Measurements from ENCODE around the gene CECR2. TPM values are rescaled to one million over a fixed set of nuclear protein-coding genes. Genes with fewer than 3 reads are reported as not detected.

CECR2 gene
- total and polyA plus RNA-seq, 10 of the 15 experiments (the other 5 are each of a cell fraction or from before 2014, with no cell fraction given) = 0.01 to 0.08 (median 0.01) TPM; not detected in 7

GRCh38 chr22:17523925-17524324, 154.7 kb downstream of the CECR2 start:
- 57% methylated on average over 10 of the region's 10 CpGs for WGBS (ENCODE audit: insufficient coverage, insufficient replicate concordance, low lambda C conversion rate, missing lambda C conversion rate)
- no peak for FAIRE-seq

GRCh38 chr22:17536269-17536668, 167.0 kb downstream of the CECR2 start:
- H3K4me1 ChIP-seq (ENCODE audit: control insufficient read depth, insufficient read depth, low read length) = no peaks in the 10 kb centered on the region
- no peak for FAIRE-seq
- SMC1A ChIA-PET (ENCODE audit: uncharacterized antibody, unreplicated experiment) = interaction anchor here (1.6 kb wide), 1 partner anchor 11 kb away, joined by 3 read pairs; no protein-coding TSS in a partner anchor
- H3K79me2 ChIP-seq (ENCODE audit: control insufficient read depth, insufficient read depth, low read length) = no peaks in the 10 kb centered on the region
- H3K9ac ChIP-seq (ENCODE audit: control insufficient read depth, insufficient read depth, low read length) = no peak overlapping the region
- H3K4me3 ChIP-seq = no peak overlapping the region
- intact Hi-C loops (cut with micrococcal nuclease; ENCODE audit: unreplicated experiment) (no loop called here), in situ Hi-C loops (cut with MboI) (no loop called here)
- TF ChIP-seq BCL3 (IDR thresholded peaks at IDR 0.05; ENCODE audit: borderline replicate concordance, insufficient read depth, low read depth, low read length, poor library complexity, severe bottlenecking) (no peak), ATF3 (IDR thresholded peaks at IDR 0.05; ENCODE audit: borderline replicate concordance, extremely low read depth, low read depth, low read length) (no peak), ZNF274 (IDR thresholded peaks at IDR 0.05; ENCODE audit: insufficient read depth, insufficient read length) (no peak), RUNX3 (IDR thresholded peaks at IDR 0.05; ENCODE audit: low read length) (no peak), SUZ12 (IDR thresholded peaks at IDR 0.05; ENCODE audit: unreplicated experiment) (no peak)
- TF ChIP-seq, protein P1, sequence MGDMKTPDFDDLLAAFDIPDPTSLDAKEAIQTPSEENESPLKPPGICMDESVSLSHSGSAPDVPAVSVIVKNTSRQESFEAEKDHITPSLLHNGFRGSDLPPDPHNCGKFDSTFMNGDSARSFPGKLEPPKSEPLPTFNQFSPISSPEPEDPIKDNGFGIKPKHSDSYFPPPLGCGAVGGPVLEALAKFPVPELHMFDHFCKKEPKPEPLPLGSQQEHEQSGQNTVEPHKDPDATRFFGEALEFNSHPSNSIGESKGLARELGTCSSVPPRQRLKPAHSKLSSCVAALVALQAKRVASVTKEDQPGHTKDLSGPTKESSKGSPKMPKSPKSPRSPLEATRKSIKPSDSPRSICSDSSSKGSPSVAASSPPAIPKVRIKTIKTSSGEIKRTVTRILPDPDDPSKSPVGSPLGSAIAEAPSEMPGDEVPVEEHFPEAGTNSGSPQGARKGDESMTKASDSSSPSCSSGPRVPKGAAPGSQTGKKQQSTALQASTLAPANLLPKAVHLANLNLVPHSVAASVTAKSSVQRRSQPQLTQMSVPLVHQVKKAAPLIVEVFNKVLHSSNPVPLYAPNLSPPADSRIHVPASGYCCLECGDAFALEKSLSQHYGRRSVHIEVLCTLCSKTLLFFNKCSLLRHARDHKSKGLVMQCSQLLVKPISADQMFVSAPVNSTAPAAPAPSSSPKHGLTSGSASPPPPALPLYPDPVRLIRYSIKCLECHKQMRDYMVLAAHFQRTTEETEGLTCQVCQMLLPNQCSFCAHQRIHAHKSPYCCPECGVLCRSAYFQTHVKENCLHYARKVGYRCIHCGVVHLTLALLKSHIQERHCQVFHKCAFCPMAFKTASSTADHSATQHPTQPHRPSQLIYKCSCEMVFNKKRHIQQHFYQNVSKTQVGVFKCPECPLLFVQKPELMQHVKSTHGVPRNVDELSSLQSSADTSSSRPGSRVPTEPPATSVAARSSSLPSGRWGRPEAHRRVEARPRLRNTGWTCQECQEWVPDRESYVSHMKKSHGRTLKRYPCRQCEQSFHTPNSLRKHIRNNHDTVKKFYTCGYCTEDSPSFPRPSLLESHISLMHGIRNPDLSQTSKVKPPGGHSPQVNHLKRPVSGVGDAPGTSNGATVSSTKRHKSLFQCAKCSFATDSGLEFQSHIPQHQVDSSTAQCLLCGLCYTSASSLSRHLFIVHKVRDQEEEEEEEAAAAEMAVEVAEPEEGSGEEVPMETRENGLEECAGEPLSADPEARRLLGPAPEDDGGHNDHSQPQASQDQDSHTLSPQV (IDR thresholded peaks at IDR 0.05) = no peak
- H3K4me2 ChIP-seq (ENCODE audit: control insufficient read depth, insufficient read depth) = no peak overlapping the region
- POLR2A ChIA-PET = no interaction called here
- H2AFZ ChIP-seq (ENCODE audit: control insufficient read depth, low read depth, low read length) = no peak overlapping the region
- no peak overlapping the region for H3K27ac ChIP-seq (ENCODE audit: control insufficient read depth, insufficient read depth)
- H3K36me3 ChIP-seq (ENCODE audit: control insufficient read depth in 2 of 2, insufficient read depth in 2 of 2, low read length in 1 of 2) = no peaks in the 10 kb centered on the region
- WGBS (ENCODE audit: insufficient coverage, insufficient replicate concordance, low lambda C conversion rate, missing lambda C conversion rate) = 42% methylated on average over 5 of the region's 5 CpGs
- H3K27me3 ChIP-seq (replicated peaks in 1 of 2; ENCODE audit: control insufficient read depth in 2 of 2, insufficient read depth in 2 of 2, low read length in 1 of 2) = no peaks in the 10 kb centered on the region; a peak in 1 of 4 replicates
- CTCF ChIA-PET = interaction anchor here (1.2 to 1.3 kb wide), 2 partner anchors 22 to 267 kb away, joined by 3 to 5 read pairs; no protein-coding TSS in a partner anchor
- RAD21 ChIA-PET (ENCODE audit: unreplicated experiment) = no interaction called here
- no peak for ATAC-seq
- H4K20me1 ChIP-seq (ENCODE audit: control insufficient read depth, insufficient read depth) = no peaks in the 10 kb centered on the region
- no peak for DNase-seq (ENCODE audit: low read depth, low spot score)
- H3K9me3 ChIP-seq (replicated peaks; ENCODE audit: control insufficient read depth, insufficient read depth, low read length) = no peaks in the 10 kb centered on the region
- BruUV-seq (replicated peaks) = no TSS peak

More at GRCh38 chr22:17523925-17524324, 154.7 kb downstream of the CECR2 start:
- Histone ChIP-seq H3K27ac (ENCODE audit: control insufficient read depth, insufficient read depth) (no peak overlapping the region), H3K79me2 (ENCODE audit: control insufficient read depth, insufficient read depth, low read length) (no peaks in the 10 kb centered on the region), H3K4me3 (no peak overlapping the region), H3K36me3 (ENCODE audit: control insufficient read depth in 2 of 2, insufficient read depth in 2 of 2, low read length in 1 of 2) (no peaks in the 10 kb centered on the region), H3K9me3 (replicated peaks; ENCODE audit: control insufficient read depth, insufficient read depth, low read length) (no peaks in the 10 kb centered on the region), H3K27me3 (replicated peaks in 1 of 2; ENCODE audit: control insufficient read depth in 2 of 2, insufficient read depth in 2 of 2, low read length in 1 of 2) (no peaks in the 10 kb centered on the region; a peak in 2 of 4 replicates), H4K20me1 (ENCODE audit: control insufficient read depth, insufficient read depth) (no peaks in the 10 kb centered on the region), H3K4me2 (ENCODE audit: control insufficient read depth, insufficient read depth) (no peak overlapping the region), H2AFZ (ENCODE audit: control insufficient read depth, low read depth, low read length) (no peak overlapping the region), H3K9ac (ENCODE audit: control insufficient read depth, insufficient read depth, low read length) (no peak overlapping the region), H3K4me1 (ENCODE audit: control insufficient read depth, insufficient read depth, low read length) (no peaks in the 10 kb centered on the region)
- ATAC-seq (no peak), DNase-seq (ENCODE audit: low read depth, low spot score) (no peak)
- intact Hi-C loops (cut with micrococcal nuclease; ENCODE audit: unreplicated experiment) = no loop called here
- BruUV-seq (replicated peaks) = no TSS peak
- ChIA-PET CTCF (interaction anchor here (0.6 kb wide), 1 partner anchor 332 kb away, joined by 3 read pairs; no protein-coding TSS in a partner anchor), RAD21 (ENCODE audit: unreplicated experiment) (no interaction called here), SMC1A (ENCODE audit: uncharacterized antibody, unreplicated experiment) (interaction anchor here (0.6 kb wide), 1 partner anchor 456 kb away, joined by 3 read pairs; no protein-coding TSS in a partner anchor), POLR2A (interaction anchor here (1.0 kb wide), 1 partner anchor 258 kb away, joined by 10 read pairs; no protein-coding TSS in a partner anchor)
- TF ChIP-seq ESRRA (IDR thresholded peaks at IDR 0.05; ENCODE audit: low read length) = no peak
- TF ChIP-seq ZNF384 (IDR thresholded peaks at IDR 0.05; ENCODE audit: borderline replicate concordance, low read depth, low read length) = no peak
- no peak for TF ChIP-seq IKZF1 (conservative IDR thresholded peaks at IDR 0.05)
- in situ Hi-C loops (cut with MboI) = no loop called here
